ENCODE data around the gene FER. TPM values are rescaled to one million over a fixed set of nuclear protein-coding genes. Genes with fewer than 3 reads are reported as not detected.

FER gene
- total and polyA plus RNA-seq, 8 donors, result 1.4 to 15.3 (median 6.2) TPM

- intact Hi-C loops (cut with DNase I), result no loop called here
Observed at GRCh38 chr5:109173036-109173794, 425.5 kb downstream of the FER start.

GRCh38 chr5:109177227-109177626, 429.5 kb downstream of the FER start:
- intact Hi-C loops (cut with DNase I), result no loop called here

More at GRCh38 chr5:109173036-109173794, 425.5 kb downstream of the FER start:
- WGBS, 2 donors, result 99 to 100% methylated on average over 2 of the region's 2 CpGs
- Histone ChIP-seq H3K27ac (no peak overlapping the region), H3K4me1 (no peaks in the 10 kb centered on the region), H3K27me3 (no peaks in the 10 kb centered on the region), H3K36me3 (no peaks in the 10 kb centered on the region), H3K9me3 (no peaks in the 10 kb centered on the region), H3K4me3 (no peak overlapping the region)
- no peak for FAIRE-seq
- no peak for ATAC-seq
- no peak for TF ChIP-seq CTCF (IDR thresholded peaks at IDR 0.05)
- no peak for DNase-seq

GRCh38 chr5:109177782-109178181, 430.1 kb downstream of the FER start:
- intact Hi-C loops (cut with DNase I), result no loop called here
- H3K27me3 ChIP-seq, result no peaks in the 10 kb centered on the region
- no peak for TF ChIP-seq CTCF (IDR thresholded peaks at IDR 0.05)
- no peak overlapping the region for H3K27ac ChIP-seq
- DNase-seq, result no peak
- no peaks in the 10 kb centered on the region for H3K9me3 ChIP-seq
- no peak overlapping the region for H3K4me3 ChIP-seq
- no peaks in the 10 kb centered on the region for H3K4me1 ChIP-seq
- FAIRE-seq, result no peak
- no peak for ATAC-seq
- H3K36me3 ChIP-seq, result no peaks in the 10 kb centered on the region

More at GRCh38 chr5:109177227-109177626, 429.5 kb downstream of the FER start:
- WGBS, 2 donors, result 89 to 92% methylated on average over 2 of the region's 2 CpGs
- Histone ChIP-seq H3K27me3 (no peaks in the 10 kb centered on the region), H3K9me3 (no peaks in the 10 kb centered on the region), H3K4me3 (no peak overlapping the region), H3K36me3 (no peaks in the 10 kb centered on the region), H3K4me1 (no peaks in the 10 kb centered on the region), H3K27ac (no peak overlapping the region)
- FAIRE-seq (no peak), ATAC-seq (peak in 1 of 4 donors; percentile 52), DNase-seq (no peak)
- TF ChIP-seq CTCF (IDR thresholded peaks at IDR 0.05), result no peak

GRCh38 chr5:109180668-109181067, 433.0 kb downstream of the FER start:
- intact Hi-C loops (cut with DNase I), result no loop called here
- H3K36me3 ChIP-seq, result no peaks in the 10 kb centered on the region
- no peaks in the 10 kb centered on the region for H3K9me3 ChIP-seq
- WGBS, 2 donors, result 96% methylated on average over 4 of the region's 4 CpGs
- ATAC-seq, result no peak
- no peak for DNase-seq
- no peak for TF ChIP-seq CTCF (IDR thresholded peaks at IDR 0.05)
- no peak for FAIRE-seq
- H3K27me3 ChIP-seq, result no peaks in the 10 kb centered on the region
- no peak overlapping the region for H3K27ac ChIP-seq
- no peak overlapping the region for H3K4me3 ChIP-seq
- no peaks in the 10 kb centered on the region for H3K4me1 ChIP-seq

- Histone ChIP-seq H3K36me3 (peaks cover 0 to 6% (median 0%) of the 10 kb centered on the region in 3 donors), H3K4me1 (no peaks in the 10 kb centered on the region), H3K4me3 (no peak overlapping the region), H3K27ac (no peak overlapping the region), H3K9me3 (no peaks in the 10 kb centered on the region), H3K27me3 (no peaks in the 10 kb centered on the region)
- TF ChIP-seq CTCF (IDR thresholded peaks at IDR 0.05), result no peak
- ATAC-seq (no peak), DNase-seq (no peak), FAIRE-seq (no peak)
- 75 to 84% methylated on average over 3 of the region's 3 CpGs for WGBS, 2 donors
- intact Hi-C loops (cut with DNase I), result no loop called here
Observed at GRCh38 chr5:109186759-109187158, 439.1 kb downstream of the FER start.

Measured in pancreas (tissue), 10 donors.